ENCODE measurements around the gene RAB9B. TPM values are rescaled to one million over a fixed set of nuclear protein-coding genes. Genes with fewer than 3 reads are reported as not detected.

The RAB9B gene
- total and polyA plus RNA-seq, 9 donors: 3.7 to 23.8 (median 12.6) TPM

DNA sequence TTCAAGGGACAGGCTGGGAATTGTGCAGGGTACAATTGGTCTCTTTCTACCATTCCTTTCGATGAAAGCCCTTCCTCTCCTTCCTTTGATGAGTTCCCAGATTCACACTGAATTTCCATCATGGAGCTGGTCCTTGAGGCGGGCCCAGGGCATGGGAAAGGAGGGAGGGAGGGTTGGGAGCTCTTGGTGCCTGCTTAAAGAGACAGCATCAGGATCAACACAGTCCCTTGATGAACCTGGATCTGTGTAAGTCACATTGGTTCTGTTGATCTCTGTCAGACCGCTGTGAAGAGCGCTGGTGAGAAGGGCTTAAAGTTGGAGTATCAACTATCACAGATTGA lies 51.0 kb downstream of the RAB9B start:
- Histone ChIP-seq H3K27ac (no peak overlapping the region), H3K4me1 (ENCODE audit: insufficient read depth) (peaks cover 4% of the 10 kb centered on the region), H3K9me3 (no peaks in the 10 kb centered on the region), H3K4me3 (no peak overlapping the region), H3K36me3 (no peaks in the 10 kb centered on the region), H3K27me3 (no peaks in the 10 kb centered on the region)
- intact Hi-C loops (cut with DNase I): no loop called here
- TF ChIP-seq POLR2A (IDR thresholded peaks at IDR 0.05) (no peak), CTCF (IDR thresholded peaks at IDR 0.05) (no peak), EP300 (IDR thresholded peaks at IDR 0.05) (no peak)
- 77 to 81% (median 79%) methylated on average over 4 of the region's 4 CpGs for WGBS, 3 donors
- no peak for DNase-seq

GRCh38 chrX:103780336-103781061 lies 51.6 kb downstream of the RAB9B start:
- no peak overlapping the region for H3K27ac ChIP-seq
- intact Hi-C loops (cut with DNase I): no loop called here
- no peak for DNase-seq
- TF ChIP-seq CTCF (IDR thresholded peaks at IDR 0.05): no peak
- TF ChIP-seq EP300 (IDR thresholded peaks at IDR 0.05): no peak
- no peak for TF ChIP-seq POLR2A (IDR thresholded peaks at IDR 0.05)
- H3K9me3 ChIP-seq: no peaks in the 10 kb centered on the region
- H3K4me3 ChIP-seq: no peak overlapping the region
- no peaks in the 10 kb centered on the region for H3K27me3 ChIP-seq
- WGBS, 3 donors: 67 to 80% (median 75%) methylated on average over 10 of the region's 10 CpGs
- H3K36me3 ChIP-seq: no peaks in the 10 kb centered on the region
- H3K4me1 ChIP-seq (ENCODE audit: insufficient read depth): peaks cover 4% of the 10 kb centered on the region

GRCh38 chrX:103779141-103779789 lies 52.8 kb downstream of the RAB9B start:
- no peaks in the 10 kb centered on the region for H3K36me3 ChIP-seq
- H3K4me3 ChIP-seq: no peak overlapping the region
- TF ChIP-seq EP300 (IDR thresholded peaks at IDR 0.05) (no peak), CTCF (IDR thresholded peaks at IDR 0.05) (no peak), POLR2A (IDR thresholded peaks at IDR 0.05) (no peak)
- H3K27ac ChIP-seq: no peak overlapping the region
- H3K4me1 ChIP-seq (ENCODE audit: insufficient read depth): peaks cover 4% of the 10 kb centered on the region
- 52 to 61% (median 58%) methylated on average over 6 of the region's 6 CpGs for WGBS, 3 donors
- intact Hi-C loops (cut with DNase I): no loop called here
- DNase-seq: peak in 1 of 5 donors; percentile 22
- no peaks in the 10 kb centered on the region for H3K27me3 ChIP-seq
- H3K9me3 ChIP-seq: no peaks in the 10 kb centered on the region

DNA sequence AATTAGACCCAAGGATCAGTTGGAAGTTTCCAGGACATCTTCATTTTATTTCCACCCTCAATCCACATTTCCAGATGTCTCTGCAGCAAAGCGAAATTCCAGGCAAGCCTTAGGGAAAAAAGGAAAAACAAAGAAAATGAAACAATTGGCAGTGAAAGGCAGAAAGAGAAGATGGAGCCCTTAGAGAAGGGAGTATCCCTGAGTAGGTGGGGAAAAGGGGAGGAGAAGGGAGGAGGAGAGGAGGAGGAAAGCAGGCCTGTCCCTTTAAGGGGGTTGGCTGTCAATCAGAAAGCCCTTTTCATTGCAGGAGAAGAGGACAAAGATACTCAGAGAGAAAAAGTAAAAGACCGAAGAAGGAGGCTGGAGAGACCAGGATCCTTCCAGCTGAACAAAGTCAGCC lies 55.5 kb downstream of the RAB9B start, which contains the start of gene PLP1:
PLP1 (plus strand) TSS at position 295 of the 400 bp plus-strand sequence. CDS start 156 bp downstream, outside the sequence.
- 44 to 60% (median 56%) methylated on average over 2 of the region's 2 CpGs for WGBS, 3 donors
- Histone ChIP-seq H3K4me3 (no peak within 1 kb of the TSS), H3K27me3 (no peaks in the 10 kb centered on the region), H3K9me3 (no peaks in the 10 kb centered on the region), H3K27ac (no peak within 1 kb of the TSS), H3K4me1 (ENCODE audit: insufficient read depth) (peaks cover 4% of the 10 kb centered on the region), H3K36me3 (no peaks in the 10 kb centered on the region)
- DNase-seq: no peak
- no peak for TF ChIP-seq CTCF (IDR thresholded peaks at IDR 0.05)
- no peak for TF ChIP-seq POLR2A (IDR thresholded peaks at IDR 0.05)
- no peak for TF ChIP-seq EP300 (IDR thresholded peaks at IDR 0.05)
- intact Hi-C loops (cut with DNase I): no loop called here
